Measurements from ENCODE around the gene ZNF664. TPM values are rescaled to one million over a fixed set of nuclear protein-coding genes. Genes with fewer than 3 reads are reported as not detected.

The ZNF664 gene
- total RNA-seq, 4 donors from 2014 or later = 53.7 to 78.0 (median 73.3) TPM

DNA sequence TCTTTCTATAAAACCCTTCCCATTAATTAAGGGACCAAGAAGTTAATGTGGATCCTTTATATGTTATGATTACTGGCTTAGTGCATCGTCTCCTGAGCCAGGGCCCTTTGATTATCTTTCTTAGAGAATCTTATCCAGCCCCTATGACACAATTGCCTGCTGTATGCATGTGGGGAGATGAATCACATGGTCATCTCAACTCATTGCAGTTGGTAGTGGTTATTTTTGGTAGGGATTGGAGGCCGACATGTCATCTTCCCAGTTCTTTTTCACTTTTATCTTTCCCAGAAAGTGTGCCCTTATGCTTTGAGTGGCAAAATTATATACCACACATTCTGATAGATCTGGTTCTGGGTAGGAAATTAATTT is 26.0 kb downstream of the ZNF664 start:
- DNase-seq (ENCODE audit: low spot score in 2 of 2) = no peak
- Histone ChIP-seq H3K4me3 (no peak overlapping the region), H3K36me3 (peaks cover 0 to 8% (median 0%) of the 10 kb centered on the region in 3 donors), H3K27me3 (no peaks in the 10 kb centered on the region), H3K4me1 (peaks cover 0 to 56% (median 9%) of the 10 kb centered on the region in 4 donors), H3K9me3 (no peaks in the 10 kb centered on the region), H3K27ac (no peak overlapping the region)
- 84 to 94% methylated on average over 2 of the region's 2 CpGs for WGBS, 2 donors
- TF ChIP-seq POLR2A (IDR thresholded peaks at IDR 0.05) (no peak), EP300 (IDR thresholded peaks at IDR 0.05) (no peak)
- TF ChIP-seq, protein P1, sequence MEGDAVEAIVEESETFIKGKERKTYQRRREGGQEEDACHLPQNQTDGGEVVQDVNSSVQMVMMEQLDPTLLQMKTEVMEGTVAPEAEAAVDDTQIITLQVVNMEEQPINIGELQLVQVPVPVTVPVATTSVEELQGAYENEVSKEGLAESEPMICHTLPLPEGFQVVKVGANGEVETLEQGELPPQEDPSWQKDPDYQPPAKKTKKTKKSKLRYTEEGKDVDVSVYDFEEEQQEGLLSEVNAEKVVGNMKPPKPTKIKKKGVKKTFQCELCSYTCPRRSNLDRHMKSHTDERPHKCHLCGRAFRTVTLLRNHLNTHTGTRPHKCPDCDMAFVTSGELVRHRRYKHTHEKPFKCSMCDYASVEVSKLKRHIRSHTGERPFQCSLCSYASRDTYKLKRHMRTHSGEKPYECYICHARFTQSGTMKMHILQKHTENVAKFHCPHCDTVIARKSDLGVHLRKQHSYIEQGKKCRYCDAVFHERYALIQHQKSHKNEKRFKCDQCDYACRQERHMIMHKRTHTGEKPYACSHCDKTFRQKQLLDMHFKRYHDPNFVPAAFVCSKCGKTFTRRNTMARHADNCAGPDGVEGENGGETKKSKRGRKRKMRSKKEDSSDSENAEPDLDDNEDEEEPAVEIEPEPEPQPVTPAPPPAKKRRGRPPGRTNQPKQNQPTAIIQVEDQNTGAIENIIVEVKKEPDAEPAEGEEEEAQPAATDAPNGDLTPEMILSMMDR (IDR thresholded peaks at IDR 0.05) = no peak

DNA sequence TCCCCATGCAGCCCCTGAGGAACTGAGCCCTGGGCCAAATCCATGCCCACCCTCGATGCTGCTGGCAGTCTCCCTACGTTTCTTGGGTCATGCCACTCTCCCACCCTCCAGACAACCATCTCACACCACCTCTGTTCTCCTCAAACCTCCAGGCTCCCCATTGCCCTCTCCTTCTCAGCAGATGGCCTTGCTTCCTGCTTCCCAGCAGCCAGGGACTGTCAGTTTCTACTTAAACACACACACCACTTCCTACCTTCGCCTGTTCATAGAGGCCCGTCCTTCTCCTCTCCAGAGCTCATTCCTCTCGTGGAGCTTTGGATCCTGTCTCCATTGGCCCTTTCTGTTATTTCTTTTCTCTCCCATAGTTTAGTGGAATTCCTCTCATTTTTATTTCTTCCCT is 27.1 kb downstream of the ZNF664 start:
- H3K4me1 ChIP-seq = peaks cover 0 to 58% (median 6%) of the 10 kb centered on the region in 4 donors
- H3K27ac ChIP-seq = no peak overlapping the region
- TF ChIP-seq EP300 (IDR thresholded peaks at IDR 0.05) = no peak
- TF ChIP-seq, protein P1 (IDR thresholded peaks at IDR 0.05) = no peak
- no peak for TF ChIP-seq POLR2A (IDR thresholded peaks at IDR 0.05)
- peaks cover 0 to 11% (median 0%) of the 10 kb centered on the region in 3 donors for H3K36me3 ChIP-seq
- 88 to 90% methylated on average over 5 of the region's 5 CpGs for WGBS, 2 donors
- no peak for DNase-seq (ENCODE audit: low spot score in 2 of 2)
- H3K4me3 ChIP-seq = no peak overlapping the region
- H3K27me3 ChIP-seq = no peaks in the 10 kb centered on the region
- no peaks in the 10 kb centered on the region for H3K9me3 ChIP-seq

DNA sequence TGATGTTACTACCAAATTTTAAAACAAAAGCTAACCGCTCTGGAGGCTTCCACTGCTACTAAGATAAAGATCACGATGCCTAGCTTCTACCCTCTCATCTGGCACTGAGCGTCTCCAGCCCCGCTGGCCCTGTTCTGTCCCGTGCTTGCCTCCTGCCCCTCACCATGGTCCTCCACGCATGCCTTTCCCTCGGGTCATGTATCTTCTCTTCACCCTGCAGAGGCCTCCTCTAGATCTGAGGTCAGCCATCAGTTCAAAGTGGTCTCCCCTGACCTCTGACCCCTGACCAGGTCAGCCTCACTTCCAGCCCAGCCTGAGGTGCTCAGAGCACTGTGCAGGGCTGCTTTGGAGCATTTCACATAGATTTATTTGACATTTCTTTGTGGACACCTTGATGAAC is 28.3 kb downstream of the ZNF664 start:
- Histone ChIP-seq H3K27ac (no peak overlapping the region), H3K27me3 (no peaks in the 10 kb centered on the region), H3K36me3 (peaks cover 0 to 20% (median 0%) of the 10 kb centered on the region in 3 donors), H3K4me1 (peaks cover 0 to 57% (median under 1%) of the 10 kb centered on the region in 4 donors), H3K9me3 (no peaks in the 10 kb centered on the region), H3K4me3 (no peak overlapping the region)
- TF ChIP-seq EP300 (IDR thresholded peaks at IDR 0.05) (no peak), POLR2A (IDR thresholded peaks at IDR 0.05) (no peak)
- TF ChIP-seq, protein P1 (IDR thresholded peaks at IDR 0.05) = no peak
- no peak for DNase-seq (ENCODE audit: low spot score in 2 of 2)
- WGBS, 2 donors = 79 to 82% methylated on average over 7 of the region's 7 CpGs

DNA sequence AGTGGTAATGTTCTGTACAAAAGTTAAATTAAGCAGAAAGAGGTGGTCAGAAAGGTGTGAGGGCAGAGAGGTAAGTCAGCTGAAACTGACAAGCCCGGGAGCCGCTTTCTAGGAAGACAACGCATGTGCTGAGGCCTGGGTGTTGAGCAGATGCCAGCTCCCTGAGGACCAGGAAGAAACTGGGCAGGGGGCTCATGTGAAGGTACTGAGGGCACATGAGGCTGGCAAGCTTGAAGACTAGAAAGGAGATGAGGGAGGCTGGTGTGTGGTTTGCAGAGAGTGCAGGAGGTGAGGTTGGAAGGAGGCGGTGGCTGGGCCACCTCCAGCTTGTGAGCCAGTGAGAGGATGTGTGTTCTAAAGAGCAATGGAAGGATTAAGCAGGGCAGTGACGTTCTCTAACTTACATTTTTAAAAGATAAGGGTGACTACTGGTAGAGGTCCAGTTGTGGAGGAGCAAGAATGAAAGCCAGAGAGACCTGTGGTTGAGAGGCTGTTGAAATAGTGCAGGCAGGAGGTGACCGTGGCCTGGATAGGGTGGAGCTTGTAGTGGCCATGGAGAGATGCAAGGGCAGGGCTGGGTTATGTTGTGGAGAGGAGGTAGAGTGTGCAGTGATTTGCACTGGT is 29.1 kb downstream of the ZNF664 start:
- Histone ChIP-seq H3K9me3 (no peaks in the 10 kb centered on the region), H3K27ac (no peak overlapping the region), H3K4me1 (peaks cover 0 to 51% (median 0%) of the 10 kb centered on the region in 4 donors), H3K4me3 (no peak overlapping the region), H3K27me3 (no peaks in the 10 kb centered on the region), H3K36me3 (peaks cover 0 to 20% (median 0%) of the 10 kb centered on the region in 3 donors)
- WGBS, 2 donors = 87 to 91% methylated on average over 6 of the region's 6 CpGs
- no peak for DNase-seq (ENCODE audit: low spot score in 2 of 2)
- TF ChIP-seq, protein P1 (IDR thresholded peaks at IDR 0.05) = no peak
- TF ChIP-seq EP300 (IDR thresholded peaks at IDR 0.05) = no peak

DNA sequence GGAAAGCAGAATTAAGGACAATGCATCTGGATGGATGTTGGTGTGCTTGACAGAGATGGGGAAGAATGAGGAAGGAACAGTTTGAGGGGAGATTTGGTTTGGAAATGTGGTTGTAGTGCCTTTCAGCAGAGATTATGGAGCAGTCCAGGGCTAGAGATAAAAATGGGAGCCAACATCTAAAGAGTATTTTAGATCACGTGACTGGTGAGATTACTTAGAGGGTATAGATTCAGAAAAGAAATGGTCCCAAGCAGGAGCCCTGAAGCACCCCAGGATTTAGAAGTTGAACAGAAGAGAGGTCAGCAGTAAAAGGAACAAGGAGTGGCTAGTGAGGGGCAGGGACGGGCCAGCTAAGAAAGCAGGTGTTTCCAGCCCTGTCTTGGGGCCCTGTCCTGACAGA is 29.6 kb downstream of the ZNF664 start:
- H3K27ac ChIP-seq = peak overlapping the region in 2 of 4 donors; percentile 43 to 69
- H3K9me3 ChIP-seq = no peaks in the 10 kb centered on the region
- peaks cover 0 to 46% (median 0%) of the 10 kb centered on the region in 4 donors for H3K4me1 ChIP-seq
- H3K36me3 ChIP-seq = peaks cover 0 to 20% (median 0%) of the 10 kb centered on the region in 3 donors
- H3K4me3 ChIP-seq = no peak overlapping the region
- 92 to 94% methylated on average over 2 of the region's 2 CpGs for WGBS, 2 donors
- DNase-seq (ENCODE audit: low spot score in 2 of 2) = no peak
- H3K27me3 ChIP-seq = no peaks in the 10 kb centered on the region
- TF ChIP-seq POLR2A (IDR thresholded peaks at IDR 0.05) = no peak
- TF ChIP-seq EP300 (IDR thresholded peaks at IDR 0.05) = no peak
- TF ChIP-seq, protein P1 (IDR thresholded peaks at IDR 0.05) = no peak

Data from tibial nerve (tissue), 4 donors.